ENCODE data around the gene FSTL3. TPM values are rescaled to one million over a fixed set of nuclear protein-coding genes. Genes with fewer than 3 reads are reported as not detected.

FSTL3 gene
- total and polyA plus RNA-seq, 2 of the 13 experiments (the other 11 are each of a cell fraction or from before 2014, with no cell fraction given) = 13.5 to 15.6 TPM

DNA sequence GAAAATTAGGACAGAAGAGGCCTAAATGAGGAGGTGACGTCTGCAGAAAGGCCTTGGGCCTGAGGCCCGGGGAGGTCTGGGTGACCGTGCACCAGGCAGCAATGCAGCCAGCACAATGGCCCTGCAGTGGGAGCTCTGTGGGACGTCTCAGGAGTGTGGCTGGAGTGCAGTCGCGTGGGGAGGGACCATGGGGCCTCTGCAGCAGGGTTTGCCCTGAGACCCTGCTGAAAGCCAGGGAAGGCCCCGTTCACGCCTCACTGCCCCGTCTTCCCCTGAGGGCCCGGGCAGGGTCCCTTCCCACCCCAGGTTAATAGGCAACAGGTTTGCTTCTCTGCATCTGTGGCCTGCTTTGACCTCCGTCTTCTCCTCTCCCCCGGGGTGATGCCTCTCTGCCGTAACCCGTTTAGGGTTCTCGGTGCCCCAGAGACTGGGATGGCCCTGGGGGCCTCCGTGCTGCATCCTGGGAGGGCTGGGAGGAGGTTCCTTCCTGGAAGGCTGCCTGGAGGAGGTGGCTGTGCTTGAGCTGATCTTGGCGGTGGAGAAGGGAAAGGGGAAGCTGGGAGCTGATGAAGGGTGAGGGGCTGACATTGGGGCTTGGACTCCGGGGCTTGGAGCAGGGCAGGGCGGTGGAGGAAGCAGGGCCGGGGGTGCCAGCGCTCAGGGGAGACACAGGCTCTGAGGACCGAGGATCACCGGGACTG, 42.2 kb downstream of the FSTL3 start (continued):
- TF ChIP-seq ZNF619 (CRISPR knock-in tag; IDR thresholded peaks at IDR 0.05) (no peak; the same call in 1 of the 2 replicates), ZKSCAN8 (CRISPR knock-in tag; IDR thresholded peaks at IDR 0.05; ENCODE audit: borderline replicate concordance) (no peak), AKAP8 (CRISPR knock-in tag; IDR thresholded peaks at IDR 0.05) (no peak), ZNF432 (CRISPR knock-in tag; IDR thresholded peaks at IDR 0.05; ENCODE audit: borderline replicate concordance) (no peak), ZNF772 (CRISPR knock-in tag; IDR thresholded peaks at IDR 0.05) (no peak), NRL (CRISPR knock-in tag; IDR thresholded peaks at IDR 0.05; ENCODE audit: borderline replicate concordance) (no peak), ZFX (CRISPR knock-in tag; IDR thresholded peaks at IDR 0.05; ENCODE audit: low read depth) (peak; percentile 10), ZNF562 (CRISPR knock-in tag; IDR thresholded peaks at IDR 0.05; ENCODE audit: borderline replicate concordance) (no peak), AHR (CRISPR knock-in tag; IDR thresholded peaks at IDR 0.05) (no peak), REL (CRISPR knock-in tag; conservative IDR thresholded peaks at IDR 0.05) (no peak), MTA1 (CRISPR knock-in tag; IDR thresholded peaks at IDR 0.05; ENCODE audit: borderline replicate concordance) (0 out of 2 replicates have a peak, but pooled peaks have one; percentile 8), KLF13 (CRISPR knock-in tag; IDR thresholded peaks at IDR 0.05) (no peak), KAT2B (IDR thresholded peaks at IDR 0.05; ENCODE audit: borderline replicate concordance, low read depth, low read length) (no peak), CCAR2 (optimal IDR thresholded peaks at IDR 0.05; ENCODE audit: low read depth, low read length) (no peak), ZNF605 (CRISPR knock-in tag; IDR thresholded peaks at IDR 0.05) (no peak), KAT7 (CRISPR knock-in tag; IDR thresholded peaks at IDR 0.05; ENCODE audit: borderline replicate concordance) (no peak), KLF12 (CRISPR knock-in tag; IDR thresholded peaks at IDR 0.05; ENCODE audit: borderline replicate concordance) (no peak), PAWR (CRISPR knock-in tag; IDR thresholded peaks at IDR 0.05; ENCODE audit: borderline replicate concordance) (no peak), ZFP36 (IDR thresholded peaks at IDR 0.05; ENCODE audit: borderline replicate concordance, low read depth, low read length, partially characterized antibody) (peak; percentile 39)
- TF ChIP-seq, protein P1, sequence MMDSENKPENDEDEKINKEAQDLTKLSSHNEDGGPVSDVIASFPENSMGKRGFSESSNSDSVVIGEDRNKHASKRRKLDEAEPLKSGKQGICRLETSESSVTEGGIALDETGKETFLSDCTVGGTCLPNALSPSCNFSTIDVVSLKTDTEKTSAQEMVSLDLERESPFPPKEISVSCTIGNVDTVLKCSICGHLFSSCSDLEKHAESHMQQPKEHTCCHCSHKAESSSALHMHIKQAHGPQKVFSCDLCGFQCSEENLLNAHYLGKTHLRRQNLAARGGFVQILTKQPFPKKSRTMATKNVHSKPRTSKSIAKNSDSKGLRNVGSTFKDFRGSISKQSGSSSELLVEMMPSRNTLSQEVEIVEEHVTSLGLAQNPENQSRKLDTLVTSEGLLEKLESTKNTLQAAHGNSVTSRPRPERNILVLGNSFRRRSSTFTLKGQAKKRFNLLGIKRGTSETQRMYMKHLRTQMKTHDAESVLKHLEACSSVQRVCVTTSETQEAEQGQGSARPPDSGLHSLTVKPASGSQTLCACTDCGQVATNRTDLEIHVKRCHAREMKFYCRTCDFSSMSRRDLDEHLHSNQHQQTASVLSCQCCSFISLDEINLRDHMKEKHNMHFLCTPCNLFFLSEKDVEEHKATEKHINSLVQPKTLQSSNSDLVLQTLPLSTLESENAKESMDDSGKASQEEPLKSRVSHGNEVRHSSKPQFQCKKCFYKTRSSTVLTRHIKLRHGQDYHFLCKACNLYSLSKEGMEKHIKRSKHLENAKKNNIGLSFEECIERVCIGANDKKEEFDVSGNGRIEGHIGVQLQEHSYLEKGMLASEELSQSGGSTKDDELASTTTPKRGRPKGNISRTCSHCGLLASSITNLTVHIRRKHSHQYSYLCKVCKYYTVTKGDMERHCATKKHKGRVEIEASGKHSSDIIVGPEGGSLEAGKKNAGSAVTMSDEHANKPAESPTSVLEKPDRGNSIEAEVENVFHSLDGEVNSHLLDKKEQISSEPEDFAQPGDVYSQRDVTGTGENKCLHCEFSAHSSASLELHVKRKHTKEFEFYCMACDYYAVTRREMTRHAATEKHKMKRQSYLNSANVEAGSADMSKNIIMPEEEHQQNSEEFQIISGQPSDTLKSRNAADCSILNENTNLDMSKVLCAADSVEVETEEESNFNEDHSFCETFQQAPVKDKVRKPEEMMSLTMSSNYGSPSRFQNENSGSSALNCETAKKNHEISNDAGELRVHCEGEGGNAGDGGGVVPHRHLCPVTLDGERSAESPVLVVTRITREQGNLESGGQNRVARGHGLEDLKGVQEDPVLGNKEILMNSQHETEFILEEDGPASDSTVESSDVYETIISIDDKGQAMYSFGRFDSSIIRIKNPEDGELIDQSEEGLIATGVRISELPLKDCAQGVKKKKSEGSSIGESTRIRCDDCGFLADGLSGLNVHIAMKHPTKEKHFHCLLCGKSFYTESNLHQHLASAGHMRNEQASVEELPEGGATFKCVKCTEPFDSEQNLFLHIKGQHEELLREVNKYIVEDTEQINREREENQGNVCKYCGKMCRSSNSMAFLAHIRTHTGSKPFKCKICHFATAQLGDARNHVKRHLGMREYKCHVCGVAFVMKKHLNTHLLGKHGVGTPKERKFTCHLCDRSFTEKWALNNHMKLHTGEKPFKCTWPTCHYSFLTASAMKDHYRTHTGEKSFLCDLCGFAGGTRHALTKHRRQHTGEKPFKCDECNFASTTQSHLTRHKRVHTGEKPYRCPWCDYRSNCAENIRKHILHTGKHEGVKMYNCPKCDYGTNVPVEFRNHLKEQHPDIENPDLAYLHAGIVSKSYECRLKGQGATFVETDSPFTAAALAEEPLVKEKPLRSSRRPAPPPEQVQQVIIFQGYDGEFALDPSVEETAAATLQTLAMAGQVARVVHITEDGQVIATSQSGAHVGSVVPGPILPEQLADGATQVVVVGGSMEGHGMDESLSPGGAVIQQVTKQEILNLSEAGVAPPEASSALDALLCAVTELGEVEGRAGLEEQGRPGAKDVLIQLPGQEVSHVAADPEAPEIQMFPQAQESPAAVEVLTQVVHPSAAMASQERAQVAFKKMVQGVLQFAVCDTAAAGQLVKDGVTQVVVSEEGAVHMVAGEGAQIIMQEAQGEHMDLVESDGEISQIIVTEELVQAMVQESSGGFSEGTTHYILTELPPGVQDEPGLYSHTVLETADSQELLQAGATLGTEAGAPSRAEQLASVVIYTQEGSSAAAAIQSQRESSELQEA (CRISPR knock-in tag; IDR thresholded peaks at IDR 0.05; ENCODE audit: not compliant biosample characterization) = no peak
- TF ChIP-seq, protein P2, sequence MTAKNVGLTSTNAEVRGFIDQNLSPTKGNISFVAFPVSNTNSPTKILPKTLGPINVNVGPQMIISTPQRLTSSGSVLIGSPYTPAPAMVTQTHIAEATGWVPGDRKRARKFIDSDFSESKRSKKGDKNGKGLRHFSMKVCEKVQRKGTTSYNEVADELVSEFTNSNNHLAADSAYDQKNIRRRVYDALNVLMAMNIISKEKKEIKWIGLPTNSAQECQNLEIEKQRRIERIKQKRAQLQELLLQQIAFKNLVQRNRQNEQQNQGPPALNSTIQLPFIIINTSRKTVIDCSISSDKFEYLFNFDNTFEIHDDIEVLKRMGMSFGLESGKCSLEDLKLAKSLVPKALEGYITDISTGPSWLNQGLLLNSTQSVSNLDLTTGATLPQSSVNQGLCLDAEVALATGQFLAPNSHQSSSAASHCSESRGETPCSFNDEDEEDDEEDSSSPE (CRISPR knock-in tag; IDR thresholded peaks at IDR 0.05) = no peak

Measured in HepG2 (cell line).